OCI-LY7 (cell line): ENCODE measurements around the gene SUGP2.

Source experiments
- EZH2phosphoT487 ChIP-seq: fragments of 200-600 bp; sonication (generic); IDR thresholded peaks from 2 replicates; pipeline ENCODE4 v1.6.1; 2018; ENCODE audit warnings: low read depth, borderline replicate concordance, mild to moderate bottlenecking, mixed run types, antibody characterized with exemption, low read length, moderate library complexity, mixed read lengths
- TF ChIP-seq, protein P1 (sequence below): fragments of 200-600 bp; sonication (generic); conservative IDR thresholded peaks from 2 replicates; pipeline ENCODE4 v1.5.1; 2014; ENCODE audit warnings: mild to moderate bottlenecking, antibody characterized with exemption, low read length, moderate library complexity, mixed read lengths

DNA sequence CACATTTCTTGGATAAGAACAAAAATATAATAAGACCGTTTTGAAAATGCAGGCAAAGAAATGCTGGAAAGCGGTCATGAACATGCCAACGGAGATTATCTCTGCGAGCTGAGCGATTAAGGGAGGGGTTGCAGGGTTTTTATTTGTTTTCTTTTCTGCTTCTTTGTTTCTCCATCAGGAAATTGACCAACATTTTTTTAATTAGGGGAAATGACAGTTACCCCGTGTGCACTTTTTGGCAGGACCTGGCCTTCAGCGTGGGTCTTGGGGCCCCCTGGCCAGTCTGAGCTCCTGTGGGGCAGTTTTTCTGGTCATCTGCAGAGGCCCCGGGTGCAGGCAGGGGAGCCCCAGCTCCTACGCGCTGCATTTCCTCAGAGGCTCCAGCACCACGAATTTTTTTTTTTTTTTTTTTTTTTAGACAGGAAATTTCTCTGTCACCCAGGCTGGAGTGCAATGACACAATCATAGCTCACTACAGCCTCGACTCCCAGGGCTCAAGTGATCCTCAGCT is 61.0 kb downstream of the SUGP2 start:
- TF ChIP-seq, protein P1, sequence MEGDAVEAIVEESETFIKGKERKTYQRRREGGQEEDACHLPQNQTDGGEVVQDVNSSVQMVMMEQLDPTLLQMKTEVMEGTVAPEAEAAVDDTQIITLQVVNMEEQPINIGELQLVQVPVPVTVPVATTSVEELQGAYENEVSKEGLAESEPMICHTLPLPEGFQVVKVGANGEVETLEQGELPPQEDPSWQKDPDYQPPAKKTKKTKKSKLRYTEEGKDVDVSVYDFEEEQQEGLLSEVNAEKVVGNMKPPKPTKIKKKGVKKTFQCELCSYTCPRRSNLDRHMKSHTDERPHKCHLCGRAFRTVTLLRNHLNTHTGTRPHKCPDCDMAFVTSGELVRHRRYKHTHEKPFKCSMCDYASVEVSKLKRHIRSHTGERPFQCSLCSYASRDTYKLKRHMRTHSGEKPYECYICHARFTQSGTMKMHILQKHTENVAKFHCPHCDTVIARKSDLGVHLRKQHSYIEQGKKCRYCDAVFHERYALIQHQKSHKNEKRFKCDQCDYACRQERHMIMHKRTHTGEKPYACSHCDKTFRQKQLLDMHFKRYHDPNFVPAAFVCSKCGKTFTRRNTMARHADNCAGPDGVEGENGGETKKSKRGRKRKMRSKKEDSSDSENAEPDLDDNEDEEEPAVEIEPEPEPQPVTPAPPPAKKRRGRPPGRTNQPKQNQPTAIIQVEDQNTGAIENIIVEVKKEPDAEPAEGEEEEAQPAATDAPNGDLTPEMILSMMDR, result no peak
- no peak for TF ChIP-seq EZH2phosphoT487
